ENCODE data around the gene BCORL1.

Gene BCORL1

DNA sequence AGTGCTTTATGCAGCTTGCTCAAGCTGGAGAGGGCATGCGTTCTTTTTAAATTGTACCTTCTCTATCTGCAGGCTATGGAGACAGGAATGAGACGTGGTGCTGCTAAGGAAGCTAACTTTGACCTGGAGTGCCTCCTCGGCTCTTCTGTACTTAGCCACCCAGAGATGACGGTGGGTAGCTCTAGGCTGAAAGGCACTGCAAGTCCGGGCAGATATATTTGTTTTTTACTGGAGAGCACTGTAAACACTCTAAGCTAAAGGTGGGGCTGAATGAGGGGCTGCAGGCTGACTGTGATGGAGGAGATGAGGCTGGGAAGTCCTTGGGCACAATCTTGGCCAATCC, 115.7 kb downstream of the BCORL1 start:
- DNase-seq = peak; percentile 52

- DNase-seq = no peak
Measured at GRCh38 chrX:130100180-130100579, 117.7 kb downstream of the BCORL1 start.

GRCh38 chrX:130103605-130104004, 121.2 kb downstream of the BCORL1 start:
- DNase-seq = no peak

DNA sequence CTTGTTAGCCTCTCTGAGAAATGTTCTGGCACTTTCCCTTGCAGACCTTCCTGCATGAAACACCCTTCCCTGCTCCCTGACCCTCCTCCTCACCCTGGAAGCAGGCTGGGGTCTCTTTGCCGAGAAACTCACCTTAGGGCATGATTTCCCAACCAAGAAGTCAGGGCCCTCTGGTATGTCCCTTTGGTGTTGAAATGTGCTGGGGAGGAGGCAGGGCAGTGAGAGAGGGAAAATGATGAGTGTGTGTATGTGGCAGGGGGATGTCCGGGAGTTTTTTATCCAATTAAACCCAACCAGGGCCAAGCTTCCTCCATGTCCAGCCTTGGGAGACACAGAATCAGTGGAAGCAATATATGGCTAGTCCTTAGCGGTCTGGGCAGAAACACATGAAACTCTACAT, 122.8 kb downstream of the BCORL1 start:
- no peak for DNase-seq

DNA sequence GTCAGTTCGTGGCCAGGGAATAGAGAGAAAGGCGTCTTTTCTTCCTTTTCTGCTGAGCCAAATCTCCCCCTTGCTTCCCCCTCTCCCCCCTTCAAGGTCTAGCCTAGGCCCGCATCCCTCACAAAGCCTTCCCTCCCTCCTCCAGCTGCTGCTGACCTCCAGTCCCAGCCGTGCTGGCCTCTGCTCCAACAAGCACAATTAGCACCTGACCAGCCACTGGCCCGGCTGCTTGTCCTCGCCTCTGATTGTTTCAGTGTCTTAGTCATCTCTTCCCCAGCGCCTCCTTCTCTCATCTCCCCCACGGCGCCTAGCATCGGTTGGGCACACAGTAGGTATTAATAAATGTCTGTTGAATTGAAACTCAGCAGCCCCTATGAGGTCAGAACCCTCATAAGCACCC, 123.6 kb downstream of the BCORL1 start:
- no peak for DNase-seq

All from DMS79 (cell line).